ENCODE measurements around the gene PARD3. TPM values are rescaled to one million over a fixed set of nuclear protein-coding genes. Genes with fewer than 3 reads are reported as not detected.

PARD3 gene
- polyA plus RNA-seq, 2 of the 4 experiments (the other 2 are of a cell fraction), result 110 to 200 TPM

DNA sequence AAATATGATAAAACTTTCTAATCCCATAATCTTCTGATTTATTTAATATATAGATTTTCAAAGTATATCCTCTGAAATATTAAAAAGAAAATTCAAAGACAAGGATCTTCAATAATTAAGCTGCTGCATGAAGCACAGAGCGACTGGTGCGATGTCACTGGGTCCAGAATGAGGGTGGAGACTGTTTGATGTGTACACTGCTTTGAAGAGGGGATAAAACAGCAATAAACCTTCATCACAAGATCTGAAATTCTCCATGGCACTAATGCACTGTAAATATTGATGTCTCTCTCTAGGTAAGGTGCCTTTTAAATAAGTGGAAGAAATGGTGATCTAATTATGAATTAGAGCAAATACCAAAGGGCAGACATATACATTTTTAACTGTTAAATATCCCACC is 337.8 kb downstream of the PARD3 start:
- ATAC-seq (no peak), DNase-seq (ENCODE audit: low read depth in 1 of 2, low spot score in 1 of 2) (no peak), FAIRE-seq (no peak)
- no peak for TF ChIP-seq EHF (CRISPR knock-in tag; IDR thresholded peaks at IDR 0.05)
- no peak for TF ChIP-seq E2F6 (IDR thresholded peaks at IDR 0.05; ENCODE audit: borderline replicate concordance, low read depth)
- WGBS (ENCODE audit: missing lambda C conversion rate), result 31% methylated on average over 2 of the region's 2 CpGs
- ChIA-PET CTCF (interaction anchor here (0.8 to 1.1 kb wide), 2 partner anchors 43 to 161 kb away, joined by 3 to 4 read pairs; no protein-coding TSS in a partner anchor), POLR2A (no interaction called here)
- Histone ChIP-seq H3K9me3 (no peaks in the 10 kb centered on the region), H3K27ac (peak overlapping the region; percentile 83 to 94), H3K4me3 (no peak overlapping the region), H3K4me1 (peaks cover 92% of the 10 kb centered on the region), H3K4me2 (peak overlapping the region; percentile 62)

DNA sequence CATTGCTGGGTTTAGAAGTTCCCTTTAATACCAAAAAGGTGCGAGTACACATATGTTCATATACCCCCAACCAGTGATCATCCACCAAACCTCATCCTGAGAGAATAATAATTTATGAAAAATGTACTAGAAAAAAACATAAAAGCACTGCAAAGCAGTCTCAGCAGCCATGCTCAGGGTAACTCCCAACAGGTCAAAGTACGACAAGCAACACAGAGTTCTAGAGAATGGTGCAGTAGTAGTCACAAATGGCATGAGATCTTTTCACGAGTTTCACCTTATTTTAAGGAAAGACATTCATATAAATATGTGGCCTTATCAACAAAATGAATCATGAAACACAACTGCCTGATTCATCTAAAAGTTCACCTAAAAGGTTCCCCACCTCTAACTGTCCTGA is 338.5 kb downstream of the PARD3 start:
- POLR2A ChIA-PET, result no interaction called here
- H3K4me1 ChIP-seq, result peaks cover 94% of the 10 kb centered on the region
- no peaks in the 10 kb centered on the region for H3K9me3 ChIP-seq
- H3K27ac ChIP-seq, result peak overlapping the region; percentile 83 to 94
- FAIRE-seq, result no peak
- WGBS (ENCODE audit: missing lambda C conversion rate), result 54% methylated on average over 3 of the region's 3 CpGs
- peak overlapping the region; percentile 62 for H3K4me2 ChIP-seq
- CTCF ChIA-PET, result interaction anchor here (0.8 to 1.0 kb wide), 3 partner anchors 8 to 162 kb away, joined by 3 to 4 read pairs (median 3); no protein-coding TSS in a partner anchor
- H3K4me3 ChIP-seq, result no peak overlapping the region
- no peak for DNase-seq (ENCODE audit: low read depth in 1 of 2, low spot score in 1 of 2)
- no peak for ATAC-seq
- TF ChIP-seq ZC3H11A (IDR thresholded peaks at IDR 0.05) (no peak), FOSL2 (IDR thresholded peaks at IDR 0.05) (no peak), FOSL2 (CRISPR knock-in tag; IDR thresholded peaks at IDR 0.05) (peak; percentile 28; the same call in 1 of the 2 replicates)

GRCh38 chr10:34475786-34476185 is 339.3 kb downstream of the PARD3 start:
- WGBS (ENCODE audit: missing lambda C conversion rate), result 62% methylated on average over 5 of the region's 5 CpGs
- POLR2A ChIA-PET, result no interaction called here
- CTCF ChIA-PET, result interaction anchor here (0.7 to 1.0 kb wide), 3 partner anchors 9 to 162 kb away, joined by 3 read pairs; no protein-coding TSS in a partner anchor
- ATAC-seq (no peak), DNase-seq (ENCODE audit: low read depth in 1 of 2, low spot score in 1 of 2) (peak in 1 of 2 experiments; percentile 58), FAIRE-seq (peak; percentile 85)
- peak overlapping the region; percentile 62 for H3K4me2 ChIP-seq
- H3K27ac ChIP-seq, result peak overlapping the region; percentile 83 to 94
- H3K9me3 ChIP-seq, result no peaks in the 10 kb centered on the region
- peaks cover 97% of the 10 kb centered on the region for H3K4me1 ChIP-seq
- no peak for TF ChIP-seq POLR2A (IDR thresholded peaks at IDR 0.05; ENCODE audit: low read length)
- no peak for TF ChIP-seq ELK1 (IDR thresholded peaks at IDR 0.05; ENCODE audit: low read depth, low read length)
- TF ChIP-seq PHF8 (IDR thresholded peaks at IDR 0.05; ENCODE audit: borderline replicate concordance, low read depth), result no peak
- TF ChIP-seq RFX5 (IDR thresholded peaks at IDR 0.05), result no peak
- TF ChIP-seq RARB (CRISPR knock-in tag; IDR thresholded peaks at IDR 0.05), result no peak
- TF ChIP-seq E2F6 (IDR thresholded peaks at IDR 0.05; ENCODE audit: borderline replicate concordance, low read depth), result no peak
- TF ChIP-seq, protein P1, sequence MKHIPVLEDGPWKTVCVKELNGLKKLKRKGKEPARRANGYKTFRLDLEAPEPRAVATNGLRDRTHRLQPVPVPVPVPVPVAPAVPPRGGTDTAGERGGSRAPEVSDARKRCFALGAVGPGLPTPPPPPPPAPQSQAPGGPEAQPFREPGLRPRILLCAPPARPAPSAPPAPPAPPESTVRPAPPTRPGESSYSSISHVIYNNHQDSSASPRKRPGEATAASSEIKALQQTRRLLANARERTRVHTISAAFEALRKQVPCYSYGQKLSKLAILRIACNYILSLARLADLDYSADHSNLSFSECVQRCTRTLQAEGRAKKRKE (CRISPR knock-in tag; IDR thresholded peaks at IDR 0.05; ENCODE audit: low read depth), result no peak
- no peak overlapping the region for H3K4me3 ChIP-seq

DNA sequence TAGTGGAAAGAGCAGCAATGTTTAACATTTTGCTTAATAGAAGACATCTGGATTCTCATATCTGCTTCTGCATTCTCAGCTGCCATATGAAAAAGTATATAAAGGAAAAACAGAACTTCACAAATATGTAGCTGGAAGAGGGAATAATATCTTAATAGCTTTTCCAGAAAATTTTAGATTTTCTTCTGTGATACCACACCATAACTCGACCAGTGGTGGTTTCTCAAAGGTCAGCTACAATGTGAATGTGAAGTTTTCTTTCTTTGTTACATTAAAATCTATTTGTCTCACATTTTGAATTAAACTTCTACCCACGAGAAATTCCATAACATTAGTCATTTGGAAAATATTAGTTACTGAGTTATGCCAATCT is 339.8 kb downstream of the PARD3 start:
- Histone ChIP-seq H3K9me3 (no peaks in the 10 kb centered on the region), H3K4me1 (peaks cover 93% of the 10 kb centered on the region), H3K27ac (peak overlapping the region; percentile 83 to 94), H3K4me2 (peak overlapping the region; percentile 62), H3K4me3 (no peak overlapping the region)
- DNase-seq (ENCODE audit: low read depth in 1 of 2, low spot score in 1 of 2) (no peak), ATAC-seq (no peak), FAIRE-seq (peak; percentile 99)
- TF ChIP-seq FOSL2 (IDR thresholded peaks at IDR 0.05) (no peak), FOSL2 (CRISPR knock-in tag; IDR thresholded peaks at IDR 0.05) (peak; percentile 32; the same call in 1 of the 2 replicates), SMC3 (IDR thresholded peaks at IDR 0.05) (no peak), BHLHE40 (IDR thresholded peaks at IDR 0.05; ENCODE audit: low read depth, low read length) (no peak)
- CTCF ChIA-PET, result interaction anchor here (0.9 to 1.7 kb wide), 3 partner anchors 9 to 163 kb away, joined by 3 to 4 read pairs (median 3); no protein-coding TSS in a partner anchor
- WGBS (ENCODE audit: missing lambda C conversion rate), result 17% methylated on average over 2 of the region's 2 CpGs
- POLR2A ChIA-PET, result no interaction called here

Data from A549 (cell line).